ENCODE data around the gene KRTAP4-1.
"Not testable (repeated sequence)": the region's sequence is repeated elsewhere in the genome, so short reads cannot be mapped to it uniquely, and the experiment has no call there.

The KRTAP4-1 gene

GRCh38 chr17:41212524-41213169 lies 27.9 kb upstream of the KRTAP4-1 start:
- no peak overlapping the region for H3K4me3 ChIP-seq (ENCODE audit: low read depth, low read length)
- TF ChIP-seq, protein P1, sequence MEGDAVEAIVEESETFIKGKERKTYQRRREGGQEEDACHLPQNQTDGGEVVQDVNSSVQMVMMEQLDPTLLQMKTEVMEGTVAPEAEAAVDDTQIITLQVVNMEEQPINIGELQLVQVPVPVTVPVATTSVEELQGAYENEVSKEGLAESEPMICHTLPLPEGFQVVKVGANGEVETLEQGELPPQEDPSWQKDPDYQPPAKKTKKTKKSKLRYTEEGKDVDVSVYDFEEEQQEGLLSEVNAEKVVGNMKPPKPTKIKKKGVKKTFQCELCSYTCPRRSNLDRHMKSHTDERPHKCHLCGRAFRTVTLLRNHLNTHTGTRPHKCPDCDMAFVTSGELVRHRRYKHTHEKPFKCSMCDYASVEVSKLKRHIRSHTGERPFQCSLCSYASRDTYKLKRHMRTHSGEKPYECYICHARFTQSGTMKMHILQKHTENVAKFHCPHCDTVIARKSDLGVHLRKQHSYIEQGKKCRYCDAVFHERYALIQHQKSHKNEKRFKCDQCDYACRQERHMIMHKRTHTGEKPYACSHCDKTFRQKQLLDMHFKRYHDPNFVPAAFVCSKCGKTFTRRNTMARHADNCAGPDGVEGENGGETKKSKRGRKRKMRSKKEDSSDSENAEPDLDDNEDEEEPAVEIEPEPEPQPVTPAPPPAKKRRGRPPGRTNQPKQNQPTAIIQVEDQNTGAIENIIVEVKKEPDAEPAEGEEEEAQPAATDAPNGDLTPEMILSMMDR (IDR thresholded peaks at IDR 0.05; ENCODE audit: low read depth, low read length), result no peak

- TF ChIP-seq, protein P1 (IDR thresholded peaks at IDR 0.05; ENCODE audit: low read depth, low read length), result no peak
- no peak overlapping the region for H3K4me3 ChIP-seq (ENCODE audit: low read depth, low read length)
These were observed 27.2 kb upstream of the KRTAP4-1 start for GRCh38 chr17:41211845-41212466.

GRCh38 chr17:41199421-41200078 lies 14.8 kb upstream of the KRTAP4-1 start:
- TF ChIP-seq, protein P1 (IDR thresholded peaks at IDR 0.05; ENCODE audit: low read depth, low read length), result no peak
- no peak overlapping the region for H3K4me3 ChIP-seq (ENCODE audit: low read depth, low read length)

- H3K4me3 ChIP-seq (ENCODE audit: low read depth, low read length), result no peak overlapping the region
- TF ChIP-seq, protein P1 (IDR thresholded peaks at IDR 0.05; ENCODE audit: low read depth, low read length), result no peak
These were observed 11.4 kb upstream of the KRTAP4-1 start for GRCh38 chr17:41196068-41196467.

- no peak overlapping the region for H3K4me3 ChIP-seq (ENCODE audit: low read depth, low read length)
- TF ChIP-seq, protein P1 (IDR thresholded peaks at IDR 0.05; ENCODE audit: low read depth, low read length), result no peak
These were observed 5.6 kb upstream of the KRTAP4-1 start for GRCh38 chr17:41190328-41190727.

GRCh38 chr17:41189837-41190318 lies 5.2 kb upstream of the KRTAP4-1 start, which contains the start of gene KRTAP9-1:
Gene KRTAP9-1, plus strand, starts transcription at chr17:41189887. Its CDS starts 0 bp downstream, at chr17:41189887.
- H3K4me3 ChIP-seq (ENCODE audit: low read depth, low read length), result not testable (repeated sequence)

DNA sequence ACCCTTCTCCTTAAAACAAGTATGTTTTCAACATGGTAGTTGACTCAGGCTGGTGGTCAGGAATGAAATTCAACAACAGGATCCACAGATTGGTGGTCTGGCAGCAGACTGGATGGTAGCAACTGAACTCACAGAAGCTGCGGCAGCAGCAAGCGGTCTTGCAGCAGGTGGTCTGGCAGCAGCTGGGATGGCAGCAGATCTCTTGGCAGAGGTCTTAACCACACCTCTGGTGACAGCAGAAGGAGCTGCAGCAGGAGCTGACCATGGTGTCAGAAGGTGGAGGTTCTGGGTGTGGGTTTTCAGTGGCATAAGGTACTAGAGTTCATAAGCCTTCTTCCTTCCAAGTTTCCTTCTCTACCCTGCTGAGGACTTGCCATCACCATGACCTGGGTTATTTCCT lies 2.2 kb upstream of the KRTAP4-1 start:
- TF ChIP-seq, protein P1 (IDR thresholded peaks at IDR 0.05; ENCODE audit: low read depth, low read length), result no peak

More for the DNA sequence above, 2.2 kb upstream of the KRTAP4-1 start:
- no peak overlapping the region for H3K4me3 ChIP-seq (ENCODE audit: low read depth, low read length)
